T-cell (primary cell): ENCODE data around the gene ARHGAP22. TPM values are rescaled to one million over a fixed set of nuclear protein-coding genes. Genes with fewer than 3 reads are reported as not detected.

Experiments used
- ATAC-seq, 4 experiments: fragments of 200-7000 bp in 3 of 4; fragments of 150-1000 bp in 1 of 4; cut with Tn5 transposase; replicated peaks in 1 of 4; 1 replicate in 3 of 4; 2 replicates in 1 of 4; pipeline ENCODE4 v1.10.0; 2021; ENCODE audit warnings: moderate library complexity in 3 of 4, mild to moderate bottlenecking in 2 of 4, moderate number of reproducible peaks in 1 of 4
- CTCF ChIA-PET, 2 donors: fragments of 300-600 bp; sonication (Branson Sonifier 250); formaldehyde crosslinking; loops; one replicate each; lab custom pipeline; 2022; ENCODE audit warnings: antibody characterized with exemption in 2 of 2; lab: Charles Lee
- POLR2A ChIA-PET, 2 donors: fragments of 300-600 bp; sonication (Branson Sonifier 250); formaldehyde crosslinking; loops; one replicate each; lab custom pipeline; 2022; ENCODE audit warnings: antibody characterized with exemption in 2 of 2; lab: Charles Lee
- DNase-seq, 35 experiments: peaks; one replicate each; pipeline versions ENCODE4 v3.0.0 to v3.0.0-alpha.2; 2013 to 2023
- H3K27ac ChIP-seq: one replicate; pipeline ENCODE4 v1.5.1; 2013; ENCODE audit warnings: low read length
- H3K27me3 ChIP-seq, 2 experiments: replicated peaks in 1 of 2; 1 replicate in 1 of 2; 2 replicates in 1 of 2; pipeline versions ENCODE4 v1.6.1 to v1.7.0; 2013; ENCODE audit warnings: low read length in 1 of 2, mixed read lengths in 1 of 2; ENCODE audit not compliant: control insufficient read depth in 2 of 2, insufficient read depth in 2 of 2; ENCODE audit errors: extremely low read depth in 1 of 2
- H3K36me3 ChIP-seq, 2 donors: 1 replicate in 1 of 2; 2 replicates in 1 of 2; pipeline versions ENCODE4 v1.6.1 to v1.7.0; 2013; ENCODE audit warnings: low read length in 1 of 2; ENCODE audit not compliant: control insufficient read depth in 2 of 2, insufficient read depth in 1 of 2; ENCODE audit errors: extremely low read depth in 1 of 2
- H3K4me1 ChIP-seq, 2 experiments: 1 replicate in 1 of 2; 2 replicates in 1 of 2; pipeline versions ENCODE4 v1.6.1 to v1.7.0; 2013; ENCODE audit warnings: low read length in 2 of 2, mixed read lengths in 1 of 2; ENCODE audit not compliant: insufficient read depth in 2 of 2, control insufficient read depth in 1 of 2; ENCODE audit errors: extremely low read depth in 1 of 2
- H3K4me3 ChIP-seq, 2 donors: 1 replicate in 1 of 2; 2 replicates in 1 of 2; pipeline versions ENCODE4 v1.5.1 to v1.7.0; 2013; ENCODE audit warnings: mild to moderate bottlenecking in 2 of 2, low read length in 1 of 2, moderate library complexity in 1 of 2; ENCODE audit not compliant: control insufficient read depth in 1 of 2; ENCODE audit errors: extremely low read depth in 1 of 2
- H3K9me3 ChIP-seq: 2 replicates; pipeline ENCODE4 v1.7.0; 2013
- H3K27ac Mint-ChIP-seq, 2 donors: one replicate each; pipeline ENCODE4 v1.8.0; 2020 to 2021; ENCODE audit warnings: mild to moderate bottlenecking in 2 of 2, mixed read lengths in 2 of 2
- H3K27me3 Mint-ChIP-seq, 2 donors: one replicate each; pipeline ENCODE4 v1.8.0; 2021 to 2022; ENCODE audit warnings: mixed read lengths in 2 of 2
- H3K36me3 Mint-ChIP-seq: one replicate; pipeline ENCODE4 v1.8.0; 2021; ENCODE audit warnings: mixed read lengths
- H3K4me1 Mint-ChIP-seq, 3 donors: one replicate each; pipeline ENCODE4 v1.8.0; 2020 to 2022; ENCODE audit warnings: mixed read lengths in 3 of 3, mild to moderate bottlenecking in 1 of 3
- H3K4me3 Mint-ChIP-seq, 3 donors: one replicate each; pipeline ENCODE4 v1.8.0; 2020 to 2022; ENCODE audit warnings: mild to moderate bottlenecking in 3 of 3, mixed read lengths in 3 of 3, moderate library complexity in 3 of 3
- H3K9me3 Mint-ChIP-seq, 3 donors: one replicate each; pipeline ENCODE4 v1.8.0; 2020 to 2022; ENCODE audit warnings: mixed read lengths in 3 of 3
- WGBS: methylation state at CpG from one replicate; pipeline ENCODE4 v1.1.5; 2013; ENCODE audit warnings: missing lambda C conversion rate; ENCODE audit not compliant: insufficient coverage; 5-methylcytosine and 5-hydroxymethylcytosine counted together
- total RNA-seq, 35 experiments: library from RNA in 6 of 35; stranded (reverse) in 6 of 35; fragments of 120-200 nt in 1 of 35; gene quantifications; one replicate each; pipeline versions ENCODE4 v1.2.1 to v1.2.4 and lab custom pipeline; 2013 to 2026

The ARHGAP22 gene
- total RNA-seq, 5 donors from 2014 or later (not counting 1 experiment from before 2014, with no cell fraction given): 0.33 to 2.2 (median 0.60) TPM

- POLR2A ChIA-PET: no interaction called here
- DNase-seq: no peak
- Mint-ChIP-seq H3K4me3 (no peak overlapping the region), H3K4me1 (no peaks in the 10 kb centered on the region), H3K9me3 (peaks cover 0 to 4% (median 0%) of the 10 kb centered on the region in 3 donors), H3K36me3 (no peaks in the 10 kb centered on the region), H3K27me3 (peaks cover 0 to 7% of the 10 kb centered on the region in 2 donors), H3K27ac (no peak overlapping the region)
- H3K36me3 ChIP-seq: no peaks in the 10 kb centered on the region
- H3K4me3 ChIP-seq: no peak overlapping the region
- CTCF ChIA-PET: no interaction called here
- H3K4me1 ChIP-seq: no peaks in the 10 kb centered on the region
- no CpG with 5 or more reads among the region's 2 CpGs for WGBS
- no peak for ATAC-seq
- no peaks in the 10 kb centered on the region for H3K9me3 ChIP-seq
- H3K27ac ChIP-seq: no peak overlapping the region
- peaks cover 0 to 6% of the 10 kb centered on the region in 2 experiments for H3K27me3 ChIP-seq
Measured at GRCh38 chr10:48587101-48587500, 17.8 kb downstream of the ARHGAP22 start.

DNA sequence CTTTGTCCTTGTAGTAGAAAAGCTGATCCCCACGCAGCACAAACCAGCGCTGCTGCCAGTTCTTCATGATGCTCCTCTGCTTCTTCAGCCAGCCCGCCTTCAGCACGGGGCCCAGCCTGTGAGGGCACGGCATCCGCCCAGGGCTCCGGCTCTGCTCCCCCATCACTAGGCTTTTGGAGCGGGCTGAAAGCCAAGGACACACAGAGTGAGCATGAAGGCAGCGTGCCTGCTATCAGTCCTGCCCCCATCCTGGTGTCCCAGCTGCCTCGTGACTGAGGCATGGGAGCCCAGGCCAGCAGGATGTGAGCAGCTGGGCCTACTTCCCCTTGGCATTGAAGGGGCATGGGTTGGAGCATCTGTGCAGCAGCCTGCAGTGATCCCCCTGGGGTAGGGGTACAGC lies 21.9 kb downstream of the ARHGAP22 start:
- Mint-ChIP-seq H3K27me3 (peaks cover 15 to 21% of the 10 kb centered on the region in 2 donors), H3K4me3 (no peak overlapping the region), H3K4me1 (no peaks in the 10 kb centered on the region), H3K27ac (no peak overlapping the region), H3K9me3 (peaks cover 0 to 4% (median 0%) of the 10 kb centered on the region in 3 donors), H3K36me3 (no peaks in the 10 kb centered on the region)
- ChIA-PET CTCF (no interaction called here), POLR2A (no interaction called here)
- Histone ChIP-seq H3K27ac (no peak overlapping the region), H3K9me3 (no peaks in the 10 kb centered on the region), H3K4me3 (no peak overlapping the region), H3K4me1 (no peaks in the 10 kb centered on the region), H3K27me3 (peaks cover 0 to 17% of the 10 kb centered on the region in 2 experiments), H3K36me3 (no peaks in the 10 kb centered on the region)
- WGBS: 86% methylated on average over 10 of the region's 10 CpGs
- DNase-seq (no peak), ATAC-seq (no peak)

- no peaks in the 10 kb centered on the region for H3K36me3 ChIP-seq
- peaks cover 0 to 2% (median 0%) of the 10 kb centered on the region in 3 donors for H3K9me3 Mint-ChIP-seq
- H3K27me3 Mint-ChIP-seq: peaks cover 20 to 24% of the 10 kb centered on the region in 2 donors
- ATAC-seq (no peak), DNase-seq (no peak)
- H3K9me3 ChIP-seq: no peaks in the 10 kb centered on the region
- no peaks in the 10 kb centered on the region for H3K4me1 ChIP-seq
- no peaks in the 10 kb centered on the region for H3K36me3 Mint-ChIP-seq
- H3K4me3 ChIP-seq: no peak overlapping the region
- ChIA-PET POLR2A (no interaction called here), CTCF (no interaction called here)
- WGBS: 78% methylated on average over 5 of the region's 5 CpGs
- H3K27me3 ChIP-seq: peaks cover 0 to 18% of the 10 kb centered on the region in 2 experiments
- no peak overlapping the region for H3K27ac Mint-ChIP-seq
- H3K4me3 Mint-ChIP-seq: no peak overlapping the region
- H3K27ac ChIP-seq: no peak overlapping the region
- H3K4me1 Mint-ChIP-seq: peaks cover 0 to 2% (median 0%) of the 10 kb centered on the region in 3 donors
Measured at GRCh38 chr10:48580236-48580635, 24.6 kb downstream of the ARHGAP22 start.

DNA sequence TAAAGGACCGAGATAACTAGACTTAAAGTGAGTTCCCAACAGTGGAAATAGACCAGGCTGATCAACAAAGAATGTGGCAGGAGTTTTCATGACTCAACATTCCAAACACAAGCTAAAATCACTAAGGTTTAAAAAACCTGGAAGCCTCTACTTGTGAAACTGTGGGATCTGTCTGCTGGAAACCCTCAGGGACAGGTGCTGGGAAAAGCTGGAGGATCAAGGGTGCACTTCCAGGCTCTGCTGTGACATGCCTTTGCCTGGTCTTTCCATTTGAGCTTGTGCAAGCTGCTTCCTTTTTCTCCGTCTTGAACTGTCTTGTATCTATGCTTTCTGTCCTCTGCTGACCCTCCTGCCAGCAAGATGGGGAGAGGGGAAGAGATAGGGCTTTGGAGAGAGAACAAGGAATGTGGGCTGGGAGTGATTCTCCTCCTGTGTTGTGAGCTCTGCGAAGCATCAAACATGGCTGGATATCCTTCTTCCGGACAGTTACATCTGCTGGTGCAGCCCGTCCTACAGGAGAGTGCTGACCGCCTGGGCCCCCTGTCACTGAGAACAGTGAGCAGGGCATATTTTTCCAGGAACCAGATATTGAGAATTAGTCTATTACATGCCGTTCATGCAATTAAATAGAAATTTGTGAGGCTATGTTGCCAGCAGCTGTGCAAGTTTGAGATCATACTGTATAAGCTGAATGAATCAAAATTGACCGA lies 25.5 kb downstream of the ARHGAP22 start:
- H3K27me3 Mint-ChIP-seq: peaks cover 20 to 25% of the 10 kb centered on the region in 2 donors
- H3K4me3 Mint-ChIP-seq: no peak overlapping the region
- H3K27me3 ChIP-seq: peaks cover 0 to 18% of the 10 kb centered on the region in 2 experiments
- no peaks in the 10 kb centered on the region for H3K9me3 ChIP-seq
- H3K36me3 Mint-ChIP-seq: no peaks in the 10 kb centered on the region
- H3K4me3 ChIP-seq: no peak overlapping the region
- DNase-seq (no peak), ATAC-seq (no peak)
- H3K9me3 Mint-ChIP-seq: no peaks in the 10 kb centered on the region
- H3K27ac ChIP-seq: no peak overlapping the region
- peaks cover 0 to 4% (median 0%) of the 10 kb centered on the region in 3 donors for H3K4me1 Mint-ChIP-seq
- no peaks in the 10 kb centered on the region for H3K4me1 ChIP-seq
- no peak overlapping the region for H3K27ac Mint-ChIP-seq
- POLR2A ChIA-PET: no interaction called here
- CTCF ChIA-PET: no interaction called here
- 83% methylated on average over 6 of the region's 8 CpGs for WGBS
- no peaks in the 10 kb centered on the region for H3K36me3 ChIP-seq

GRCh38 chr10:48577158-48577557 lies 27.7 kb downstream of the ARHGAP22 start:
- Mint-ChIP-seq H3K36me3 (no peaks in the 10 kb centered on the region), H3K9me3 (no peaks in the 10 kb centered on the region), H3K4me3 (no peak overlapping the region), H3K4me1 (peaks cover 0 to 4% (median 0%) of the 10 kb centered on the region in 3 donors), H3K27me3 (peaks cover 20 to 25% of the 10 kb centered on the region in 2 donors), H3K27ac (no peak overlapping the region)
- no peak overlapping the region for H3K4me3 ChIP-seq
- POLR2A ChIA-PET: no interaction called here
- no peak overlapping the region for H3K27ac ChIP-seq
- CTCF ChIA-PET: no interaction called here
- no CpG with 5 or more reads among the region's 5 CpGs for WGBS
- no peaks in the 10 kb centered on the region for H3K36me3 ChIP-seq
- no peaks in the 10 kb centered on the region for H3K9me3 ChIP-seq
- H3K4me1 ChIP-seq: no peaks in the 10 kb centered on the region
- peaks cover 0 to 18% of the 10 kb centered on the region in 2 experiments for H3K27me3 ChIP-seq
- peak in 1 of 35 experiments; percentile 4 for DNase-seq
- no peak for ATAC-seq

- H3K27me3 Mint-ChIP-seq: peaks cover 20 to 25% of the 10 kb centered on the region in 2 donors
- no peak overlapping the region for H3K27ac Mint-ChIP-seq
- peaks cover 0 to 4% (median 0%) of the 10 kb centered on the region in 3 donors for H3K4me1 Mint-ChIP-seq
- no peaks in the 10 kb centered on the region for H3K9me3 Mint-ChIP-seq
- DNase-seq (no peak), ATAC-seq (no peak)
- Histone ChIP-seq H3K27ac (no peak overlapping the region), H3K36me3 (no peaks in the 10 kb centered on the region), H3K4me3 (no peak overlapping the region), H3K9me3 (no peaks in the 10 kb centered on the region), H3K27me3 (peaks cover 0 to 18% of the 10 kb centered on the region in 2 experiments), H3K4me1 (no peaks in the 10 kb centered on the region)
- no peaks in the 10 kb centered on the region for H3K36me3 Mint-ChIP-seq
- no CpG with 5 or more reads among the region's 2 CpGs for WGBS
- CTCF ChIA-PET: no interaction called here
- POLR2A ChIA-PET: no interaction called here
- H3K4me3 Mint-ChIP-seq: no peak overlapping the region
Measured at GRCh38 chr10:48576501-48576900, 28.4 kb downstream of the ARHGAP22 start.
